Brain microvascular endothelial cell (primary cell): ENCODE results near the gene GALC.
"Not testable (repeated sequence)": the region's sequence is repeated elsewhere in the genome, so short reads cannot be mapped to it uniquely, and the experiment has no call there.

Source experiments
- DNase-seq: peaks from one replicate; pipeline ENCODE4 v3.0.0-alpha.2; 2020
- H3K27ac ChIP-seq: fragments of 250-450 bp; sonication (Bioruptor Pico); 2 replicates; pipeline ENCODE4 v1.5.1; 2020; ENCODE audit warnings: mild to moderate bottlenecking, moderate library complexity
- H3K27me3 ChIP-seq: fragments of 250-450 bp; sonication (Bioruptor Pico); replicated peaks from 2 replicates; pipeline ENCODE4 v1.5.1; 2020; ENCODE audit warnings: mild to moderate bottlenecking
- H3K36me3 ChIP-seq: fragments of 250-450 bp; sonication (Bioruptor Pico); replicated peaks from 2 replicates; pipeline ENCODE4 v1.5.1; 2020; ENCODE audit warnings: mild to moderate bottlenecking
- H3K4me3 ChIP-seq: 2 replicates; pipeline ENCODE4 v1.5.1; 2011; ENCODE audit warnings: low read depth, mild to moderate bottlenecking, control low read depth, low read length, moderate library complexity
- in situ Hi-C: cut with HindIII; loops from 2 replicates; pipeline ENCODE4 v1.10.0; 2017; ENCODE audit warnings: low sequenced_read_pairs, low pct_ligation_motif_present
- TF ChIP-seq, protein P1 (sequence below): IDR thresholded peaks from 2 replicates; pipeline ENCODE4 v1.5.1; 2011; ENCODE audit warnings: low read depth, mild to moderate bottlenecking, moderate library complexity, low read length, control low read depth, inconsistent platforms; ENCODE audit errors: missing control alignments

The GALC gene

DNA sequence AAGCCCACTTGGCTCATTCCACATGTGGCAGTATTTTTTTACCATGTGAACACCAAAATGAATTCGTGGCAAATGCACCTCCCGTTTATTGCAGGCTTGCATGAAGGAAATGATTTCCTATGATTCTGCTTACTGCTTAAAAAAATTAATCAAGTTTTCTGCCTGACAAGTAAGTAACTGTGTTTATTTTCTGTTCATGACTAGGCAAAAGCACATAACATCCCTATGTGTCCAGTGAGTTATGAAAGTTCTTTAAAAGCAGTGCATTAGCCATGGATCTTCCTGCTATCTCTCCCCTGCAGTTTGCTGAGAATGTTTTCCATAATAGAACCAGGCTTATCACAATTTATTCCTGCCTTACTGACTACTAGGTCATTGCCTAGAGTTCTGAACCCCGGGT, 32.3 kb upstream of the GALC start:
- Histone ChIP-seq H3K27me3 (no peaks in the 10 kb centered on the region), H3K4me3 (no peak overlapping the region), H3K27ac (no peak overlapping the region), H3K36me3 (no peaks in the 10 kb centered on the region)
- TF ChIP-seq, protein P1, sequence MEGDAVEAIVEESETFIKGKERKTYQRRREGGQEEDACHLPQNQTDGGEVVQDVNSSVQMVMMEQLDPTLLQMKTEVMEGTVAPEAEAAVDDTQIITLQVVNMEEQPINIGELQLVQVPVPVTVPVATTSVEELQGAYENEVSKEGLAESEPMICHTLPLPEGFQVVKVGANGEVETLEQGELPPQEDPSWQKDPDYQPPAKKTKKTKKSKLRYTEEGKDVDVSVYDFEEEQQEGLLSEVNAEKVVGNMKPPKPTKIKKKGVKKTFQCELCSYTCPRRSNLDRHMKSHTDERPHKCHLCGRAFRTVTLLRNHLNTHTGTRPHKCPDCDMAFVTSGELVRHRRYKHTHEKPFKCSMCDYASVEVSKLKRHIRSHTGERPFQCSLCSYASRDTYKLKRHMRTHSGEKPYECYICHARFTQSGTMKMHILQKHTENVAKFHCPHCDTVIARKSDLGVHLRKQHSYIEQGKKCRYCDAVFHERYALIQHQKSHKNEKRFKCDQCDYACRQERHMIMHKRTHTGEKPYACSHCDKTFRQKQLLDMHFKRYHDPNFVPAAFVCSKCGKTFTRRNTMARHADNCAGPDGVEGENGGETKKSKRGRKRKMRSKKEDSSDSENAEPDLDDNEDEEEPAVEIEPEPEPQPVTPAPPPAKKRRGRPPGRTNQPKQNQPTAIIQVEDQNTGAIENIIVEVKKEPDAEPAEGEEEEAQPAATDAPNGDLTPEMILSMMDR: no peak
- in situ Hi-C loops: no loop called here
- no peak for DNase-seq

DNA sequence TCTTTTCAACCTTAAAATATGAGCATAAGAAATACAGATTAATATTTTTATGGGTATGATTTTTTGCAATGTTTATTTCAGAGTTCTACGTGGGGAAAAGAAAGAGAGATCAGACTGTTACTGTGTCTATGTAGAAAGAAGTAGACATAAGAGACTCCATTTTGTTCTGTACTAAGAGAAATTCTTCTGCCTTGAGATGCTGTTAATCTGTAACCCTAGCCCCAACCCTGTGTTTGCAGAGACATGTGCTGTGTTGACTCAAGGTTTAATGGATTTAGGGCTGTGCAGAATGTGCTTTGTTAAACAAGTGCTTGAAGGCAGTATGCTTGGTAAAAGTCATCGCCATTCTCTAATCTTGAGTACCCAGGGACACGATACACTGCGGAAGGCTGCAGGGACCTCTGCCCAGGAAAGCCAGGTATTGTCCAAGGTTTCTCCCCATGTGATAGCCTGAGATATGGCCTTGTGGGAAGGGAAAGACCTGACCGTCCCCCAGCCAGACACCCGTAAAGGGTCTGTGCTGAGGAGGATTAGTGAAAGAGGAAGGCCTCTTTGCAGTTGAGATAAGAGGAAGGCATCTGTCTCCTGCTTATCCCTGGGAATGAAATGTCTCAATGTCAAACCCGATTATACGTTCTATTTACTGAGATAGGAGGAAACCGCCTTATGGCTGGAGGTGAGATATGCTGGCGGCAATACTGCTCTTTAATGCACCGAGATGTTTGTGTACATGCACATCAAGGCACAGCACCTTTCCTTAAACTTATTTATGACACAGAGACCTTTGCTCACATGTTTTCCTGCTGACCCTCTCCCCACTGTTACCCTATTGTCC, 31.5 kb upstream of the GALC start:
- in situ Hi-C loops, H3K36me3 ChIP-seq, H3K27ac ChIP-seq, H3K4me3 ChIP-seq, H3K27me3 ChIP-seq, DNase-seq: not testable (repeated sequence)

- H3K27ac ChIP-seq: no peak overlapping the region
- no peaks in the 10 kb centered on the region for H3K27me3 ChIP-seq
- no peak for DNase-seq
- in situ Hi-C loops: no loop called here
- TF ChIP-seq, protein P1: no peak
- H3K4me3 ChIP-seq: no peak overlapping the region
- H3K36me3 ChIP-seq: no peaks in the 10 kb centered on the region
Observed at GRCh38 chr14:88023658-88024187, 30.7 kb upstream of the GALC start.

- TF ChIP-seq, protein P1: no peak
- in situ Hi-C loops: no loop called here
- Histone ChIP-seq H3K27ac (no peak overlapping the region), H3K27me3 (no peaks in the 10 kb centered on the region), H3K36me3 (no peaks in the 10 kb centered on the region), H3K4me3 (no peak overlapping the region)
- DNase-seq: no peak
Observed at GRCh38 chr14:88017535-88017934, 24.6 kb upstream of the GALC start.

DNA sequence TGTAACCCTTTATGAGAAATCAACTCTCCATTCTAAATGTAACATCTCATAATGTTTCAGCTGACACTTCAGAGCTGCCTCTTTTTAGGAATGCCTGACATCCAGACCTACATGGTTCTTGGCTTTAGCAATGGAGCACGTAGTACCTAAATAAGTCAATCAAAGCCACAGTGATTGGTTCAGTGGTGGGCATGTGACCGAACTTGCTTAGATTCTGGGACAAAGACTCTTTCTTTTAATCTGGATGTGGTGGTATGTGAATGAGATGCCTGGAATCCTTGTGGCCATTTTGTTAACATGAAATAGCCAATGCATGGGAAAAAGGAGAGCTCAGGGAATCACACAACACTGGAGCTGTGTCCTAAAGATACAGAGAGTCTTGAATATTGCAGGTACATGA, 23.8 kb upstream of the GALC start:
- Histone ChIP-seq H3K27me3 (no peaks in the 10 kb centered on the region), H3K36me3 (no peaks in the 10 kb centered on the region), H3K27ac (no peak overlapping the region), H3K4me3 (no peak overlapping the region)
- TF ChIP-seq, protein P1: no peak
- in situ Hi-C loops: no loop called here
- no peak for DNase-seq

- in situ Hi-C loops: no loop called here
- DNase-seq: peak; percentile 80
- Histone ChIP-seq H3K27ac (no peak overlapping the region), H3K27me3 (no peaks in the 10 kb centered on the region), H3K4me3 (no peak overlapping the region), H3K36me3 (no peaks in the 10 kb centered on the region)
- TF ChIP-seq, protein P1: peak; percentile 92
Observed at GRCh38 chr14:88013750-88014349, 20.9 kb upstream of the GALC start.
